Measurements from ENCODE around the gene MARCHF6.
"Not testable (repeated sequence)": the region's sequence is repeated elsewhere in the genome, so short reads cannot be mapped to it uniquely, and the experiment has no call there.

The MARCHF6 gene

GRCh38 chr5:10324518-10325370, 28.8 kb upstream of the MARCHF6 start:
- DNase-seq (ENCODE audit: low spot score), result no peak

GRCh38 chr5:10328323-10328722, 25.2 kb upstream of the MARCHF6 start:
- no peak for DNase-seq (ENCODE audit: low spot score)

- DNase-seq (ENCODE audit: low spot score), result no peak
Measured at GRCh38 chr5:10329446-10329819, 24.1 kb upstream of the MARCHF6 start.

- DNase-seq (ENCODE audit: low spot score), result no peak
Measured at GRCh38 chr5:10329820-10330481, 23.5 kb upstream of the MARCHF6 start.

GRCh38 chr5:10330511-10331230, 22.8 kb upstream of the MARCHF6 start:
- no peak for DNase-seq (ENCODE audit: low spot score)

- no peak for DNase-seq (ENCODE audit: low spot score)
Measured at GRCh38 chr5:10331341-10331796, 22.1 kb upstream of the MARCHF6 start.

- DNase-seq (ENCODE audit: low spot score), result no peak
Measured at GRCh38 chr5:10332301-10332700, 21.2 kb upstream of the MARCHF6 start.

GRCh38 chr5:10333154-10334006, 20.1 kb upstream of the MARCHF6 start:
- DNase-seq (ENCODE audit: low spot score), result no peak

- DNase-seq (ENCODE audit: low spot score), result no peak
Measured at GRCh38 chr5:10334831-10335230, 18.7 kb upstream of the MARCHF6 start.

GRCh38 chr5:10335711-10336470, 17.6 kb upstream of the MARCHF6 start:
- no peak for DNase-seq (ENCODE audit: low spot score)

- DNase-seq (ENCODE audit: low spot score), result no peak
Measured at GRCh38 chr5:10337107-10337506, 16.4 kb upstream of the MARCHF6 start.

GRCh38 chr5:10337986-10338385, 15.5 kb upstream of the MARCHF6 start:
- no peak for DNase-seq (ENCODE audit: low spot score)

GRCh38 chr5:10338686-10339057, 14.8 kb upstream of the MARCHF6 start:
- DNase-seq (ENCODE audit: low spot score), result no peak

GRCh38 chr5:10339058-10339811, 14.3 kb upstream of the MARCHF6 start:
- DNase-seq (ENCODE audit: low spot score), result no peak

GRCh38 chr5:10339958-10340357, 13.5 kb upstream of the MARCHF6 start:
- no peak for DNase-seq (ENCODE audit: low spot score)

- no peak for DNase-seq (ENCODE audit: low spot score)
Measured at GRCh38 chr5:10343486-10343885, 10.0 kb upstream of the MARCHF6 start.

- DNase-seq (ENCODE audit: low spot score), result not testable (repeated sequence)
Measured at GRCh38 chr5:10344461-10345106, 8.9 kb upstream of the MARCHF6 start.

- DNase-seq (ENCODE audit: low spot score), result no peak
Measured at GRCh38 chr5:10348258-10348657, 5.2 kb upstream of the MARCHF6 start.

GRCh38 chr5:10351199-10351905, 2.1 kb upstream of the MARCHF6 start:
- no peak for DNase-seq (ENCODE audit: low spot score)
